Measurements from ENCODE around the gene ATXN7L3B. TPM values are rescaled to one million over a fixed set of nuclear protein-coding genes. Genes with fewer than 3 reads are reported as not detected.

The ATXN7L3B gene, protein sequence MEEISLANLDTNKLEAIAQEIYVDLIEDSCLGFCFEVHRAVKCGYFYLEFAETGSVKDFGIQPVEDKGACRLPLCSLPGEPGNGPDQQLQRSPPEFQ
- total RNA-seq (10 to 100 TPM; 20.3 to 22.8 (median 21.4) TPM), polyA plus RNA-seq (10 to 100 TPM in 2 of 3 donors, 1 to 10 TPM in 1; 9.0 to 40.9 (median 14.4) TPM)
- long read RNA-seq, donor 1, full-length matches to known transcripts, result 38 of 38 reads
- long read RNA-seq, donor 1, partial matches to known transcripts, result 0 of 38 reads
- long read RNA-seq, donor 1, other reads (novel, unspliced or antisense), result 0 of 38 reads
- long read RNA-seq, donor 2, full-length matches to known transcripts, result 74 of 75 reads
- long read RNA-seq, donor 2, partial matches to known transcripts, result 0 of 75 reads
- long read RNA-seq, donor 2, other reads (novel, unspliced or antisense), result 1 of 75 reads

DNA sequence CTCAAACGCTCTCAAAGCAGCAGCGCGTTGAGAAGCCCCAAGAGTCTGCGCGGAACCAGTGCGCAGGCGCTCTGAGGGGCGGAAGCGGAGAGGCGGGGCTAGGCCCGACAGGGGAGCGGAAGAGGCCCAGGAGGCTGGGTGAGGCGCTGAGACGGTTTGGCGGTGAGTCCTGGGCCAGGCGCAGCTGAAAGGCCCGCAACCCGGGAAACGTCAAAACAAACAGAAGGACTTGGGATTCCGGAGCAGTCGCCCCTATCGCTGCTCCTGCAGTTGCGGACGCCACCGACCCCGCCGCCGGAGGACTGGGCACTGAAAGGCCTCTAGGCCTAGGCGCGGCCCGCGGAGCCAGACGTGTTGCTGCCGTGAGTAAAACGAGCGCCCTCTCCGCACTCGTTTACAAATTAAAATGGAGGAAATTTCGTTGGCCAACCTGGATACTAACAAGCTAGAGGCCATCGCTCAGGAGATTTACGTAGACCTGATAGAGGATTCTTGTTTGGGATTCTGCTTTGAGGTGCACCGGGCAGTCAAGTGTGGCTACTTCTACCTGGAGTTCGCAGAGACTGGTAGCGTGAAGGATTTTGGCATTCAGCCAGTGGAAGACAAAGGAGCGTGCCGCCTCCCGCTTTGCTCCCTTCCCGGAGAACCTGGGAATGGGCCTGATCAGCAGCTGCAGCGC lies at the start of gene ATXN7L3B:
ATXN7L3B (plus strand) TSS at position 129 of the 679 bp plus-strand sequence; CDS start at position 407, 278 bp downstream.
- whole genome bisulfite sequencing, 3 donors, result 0% methylated on average over 49 of the region's 49 CpGs
- Histone ChIP-seq H3K27me3 (ENCODE audit: insufficient read depth in 3 of 3, low read length in 2 of 3) (no peaks in the 10 kb centered on the region), H3K9me3 (no peaks in the 10 kb centered on the region), H3K4me3 (peak within 1 kb of the TSS; percentile 83), H3K36me3 (ENCODE audit: insufficient read depth in 1 of 2, low read depth in 1 of 2) (peaks cover 3 to 13% of the 10 kb centered on the region in 2 donors), H3K27ac (peak within 1 kb of the TSS; percentile 95), H3K4me1 (peaks cover 27% of the 10 kb centered on the region)
- intact Hi-C loops (cut with DNase I), result no loop called here
- DNase-seq (peak; percentile 94 to 97), ATAC-seq (peak; percentile 98 to 100 (median 99))
- TF ChIP-seq, protein P1, sequence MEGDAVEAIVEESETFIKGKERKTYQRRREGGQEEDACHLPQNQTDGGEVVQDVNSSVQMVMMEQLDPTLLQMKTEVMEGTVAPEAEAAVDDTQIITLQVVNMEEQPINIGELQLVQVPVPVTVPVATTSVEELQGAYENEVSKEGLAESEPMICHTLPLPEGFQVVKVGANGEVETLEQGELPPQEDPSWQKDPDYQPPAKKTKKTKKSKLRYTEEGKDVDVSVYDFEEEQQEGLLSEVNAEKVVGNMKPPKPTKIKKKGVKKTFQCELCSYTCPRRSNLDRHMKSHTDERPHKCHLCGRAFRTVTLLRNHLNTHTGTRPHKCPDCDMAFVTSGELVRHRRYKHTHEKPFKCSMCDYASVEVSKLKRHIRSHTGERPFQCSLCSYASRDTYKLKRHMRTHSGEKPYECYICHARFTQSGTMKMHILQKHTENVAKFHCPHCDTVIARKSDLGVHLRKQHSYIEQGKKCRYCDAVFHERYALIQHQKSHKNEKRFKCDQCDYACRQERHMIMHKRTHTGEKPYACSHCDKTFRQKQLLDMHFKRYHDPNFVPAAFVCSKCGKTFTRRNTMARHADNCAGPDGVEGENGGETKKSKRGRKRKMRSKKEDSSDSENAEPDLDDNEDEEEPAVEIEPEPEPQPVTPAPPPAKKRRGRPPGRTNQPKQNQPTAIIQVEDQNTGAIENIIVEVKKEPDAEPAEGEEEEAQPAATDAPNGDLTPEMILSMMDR (IDR thresholded peaks at IDR 0.05), result no peak

DNA sequence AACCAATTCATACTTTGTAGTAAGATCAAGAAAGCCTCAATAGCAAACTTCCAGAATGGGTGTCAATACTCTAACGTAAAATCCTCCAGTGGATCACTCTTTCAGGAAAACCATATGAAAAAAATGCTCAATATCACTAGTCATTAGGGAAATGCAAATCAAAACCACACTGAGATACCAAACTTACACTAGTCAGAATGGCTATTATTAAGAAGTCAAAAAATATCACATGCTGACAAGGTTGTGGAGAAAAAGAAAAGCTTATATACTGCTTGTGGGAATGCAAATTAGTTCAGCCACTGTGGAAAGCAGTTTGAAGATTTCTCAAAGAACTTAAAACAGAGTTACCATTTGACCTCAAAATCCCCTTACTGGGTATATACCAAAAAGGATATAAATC lies 49.5 kb upstream of the ATXN7L3B start:
- H3K4me3 ChIP-seq, result no peak overlapping the region
- TF ChIP-seq, protein P1 (IDR thresholded peaks at IDR 0.05), result no peak
- H3K4me1 ChIP-seq, result no peaks in the 10 kb centered on the region
- no peaks in the 10 kb centered on the region for H3K9me3 ChIP-seq
- no peak overlapping the region for H3K27ac ChIP-seq
- ATAC-seq, result no peak
- 65 to 72% (median 69%) methylated on average over 1 of the region's 1 CpG for WGBS, 3 donors
- H3K27me3 ChIP-seq (ENCODE audit: insufficient read depth in 3 of 3, low read length in 2 of 3), result no peaks in the 10 kb centered on the region
- no peaks in the 10 kb centered on the region for H3K36me3 ChIP-seq (ENCODE audit: insufficient read depth in 1 of 2, low read depth in 1 of 2)
- DNase-seq, result no peak
- intact Hi-C loops (cut with DNase I), result no loop called here

DNA sequence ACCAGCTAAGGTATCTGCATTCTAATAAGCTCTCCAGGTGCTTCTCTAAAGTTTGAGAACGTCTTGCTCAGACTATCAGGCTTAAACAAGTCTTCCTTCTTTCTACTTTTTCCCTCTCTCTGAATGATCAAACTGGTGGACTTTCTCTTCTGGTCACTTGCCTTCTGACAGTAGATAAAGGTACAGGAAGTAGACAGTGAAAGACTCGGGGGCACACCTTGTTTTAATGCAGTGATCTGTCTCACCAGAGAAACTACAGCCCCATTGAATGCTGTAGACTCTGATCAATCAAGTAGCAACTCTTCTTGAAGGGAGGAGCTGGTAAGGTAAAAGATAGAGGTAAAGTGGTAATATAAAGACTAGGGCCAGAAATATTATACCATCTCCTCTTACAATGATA lies 48.1 kb upstream of the ATXN7L3B start:
- Histone ChIP-seq H3K27me3 (ENCODE audit: insufficient read depth in 3 of 3, low read length in 2 of 3) (no peaks in the 10 kb centered on the region), H3K4me3 (no peak overlapping the region), H3K4me1 (no peaks in the 10 kb centered on the region), H3K36me3 (ENCODE audit: insufficient read depth in 1 of 2, low read depth in 1 of 2) (no peaks in the 10 kb centered on the region), H3K9me3 (no peaks in the 10 kb centered on the region), H3K27ac (no peak overlapping the region)
- WGBS, 3 donors, result 57 to 60% (median 58%) methylated on average over 2 of the region's 2 CpGs
- DNase-seq (no peak), ATAC-seq (no peak)
- TF ChIP-seq, protein P1 (IDR thresholded peaks at IDR 0.05), result no peak
- intact Hi-C loops (cut with DNase I), result no loop called here

DNA sequence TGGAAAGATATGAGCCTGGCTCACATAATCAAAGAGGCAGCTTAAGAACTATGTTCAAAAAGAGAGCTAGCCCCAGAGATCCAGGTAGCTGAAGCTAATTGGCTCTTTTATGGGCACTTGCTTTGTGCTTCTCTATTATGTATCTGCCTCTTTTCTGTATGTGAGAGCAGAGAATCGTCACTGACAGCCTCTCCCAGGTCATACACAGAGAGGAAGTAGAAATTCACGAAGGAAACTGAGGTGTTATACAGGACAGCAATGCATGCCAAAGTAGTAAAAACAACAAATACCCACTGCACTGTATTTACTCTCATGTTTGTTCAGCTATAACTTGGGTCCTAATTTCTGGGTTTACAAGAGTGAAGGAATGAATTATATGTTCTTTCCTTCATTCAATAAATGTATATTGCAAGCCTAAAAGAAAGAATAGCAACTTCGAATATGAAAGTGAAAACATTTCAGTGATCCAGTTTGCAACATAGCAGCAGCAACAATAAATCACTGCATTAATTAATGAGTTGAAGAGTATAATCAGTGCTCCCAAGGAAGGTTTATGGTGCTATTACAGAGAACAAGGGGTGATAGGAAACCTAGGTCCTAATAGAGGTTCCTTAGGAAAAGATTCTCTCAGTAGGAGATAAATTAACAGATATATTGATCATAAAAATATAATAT lies 47.1 kb upstream of the ATXN7L3B start:
- intact Hi-C loops (cut with DNase I), result no loop called here
- WGBS, 3 donors, result 37 to 48% (median 42%) methylated on average over 3 of the region's 3 CpGs
- H3K27me3 ChIP-seq (ENCODE audit: insufficient read depth in 3 of 3, low read length in 2 of 3), result no peaks in the 10 kb centered on the region

More for the DNA sequence above, 47.1 kb upstream of the ATXN7L3B start:
- Histone ChIP-seq H3K4me1 (no peaks in the 10 kb centered on the region), H3K27ac (no peak overlapping the region), H3K4me3 (no peak overlapping the region), H3K36me3 (ENCODE audit: insufficient read depth in 1 of 2, low read depth in 1 of 2) (no peaks in the 10 kb centered on the region), H3K9me3 (no peaks in the 10 kb centered on the region)
- ATAC-seq (no peak), DNase-seq (no peak)
- TF ChIP-seq, protein P1 (IDR thresholded peaks at IDR 0.05), result no peak
